CD4-positive, alpha-beta T cell treated with Interleukin-6 for 4 hours (primary cell): ENCODE measurements around the gene INPP1.

Experiments
- DNase-seq: peaks from one replicate; pipeline ENCODE4 v3.0.0-alpha.2; 2020; ENCODE audit warnings: mixed read lengths

The INPP1 gene

DNA sequence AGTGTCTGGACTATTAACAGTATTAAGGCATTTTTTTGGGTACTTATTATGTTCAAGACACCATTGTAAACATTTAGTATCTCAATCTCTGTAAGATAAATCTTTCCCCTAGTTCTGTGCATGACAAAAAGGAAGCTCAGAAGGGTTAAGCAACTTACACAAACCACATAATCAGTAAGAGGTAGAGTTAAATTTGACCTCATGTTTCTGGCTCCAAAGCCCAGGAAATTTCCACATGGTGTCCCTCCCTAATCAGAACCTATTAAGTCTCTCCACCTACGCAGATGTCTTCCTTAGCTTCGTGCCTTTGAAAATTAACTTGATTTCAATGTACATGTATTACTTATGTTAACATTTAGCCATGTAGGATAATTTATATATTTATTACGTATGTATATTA lies 66.8 kb downstream of the INPP1 start:
- DNase-seq = no peak

DNA sequence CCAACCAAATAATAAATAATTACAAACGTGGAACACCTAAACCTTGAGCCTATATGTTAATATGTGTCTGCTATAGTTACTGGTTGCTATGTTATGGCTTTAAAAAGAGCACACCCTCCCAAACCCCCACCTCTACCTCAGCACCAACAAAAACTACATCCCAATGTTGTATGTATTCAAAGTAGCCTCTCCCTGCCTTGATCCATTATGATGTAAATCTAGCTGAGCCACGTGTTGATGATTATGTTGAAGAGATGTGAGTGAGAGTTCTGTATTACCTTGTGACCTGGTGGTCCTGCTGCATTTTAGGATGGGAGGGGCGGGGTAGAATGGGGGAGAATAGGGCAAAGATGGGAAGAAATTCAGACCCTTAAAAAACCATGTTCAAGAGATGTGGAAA lies 69.6 kb downstream of the INPP1 start:
- no peak for DNase-seq

DNA sequence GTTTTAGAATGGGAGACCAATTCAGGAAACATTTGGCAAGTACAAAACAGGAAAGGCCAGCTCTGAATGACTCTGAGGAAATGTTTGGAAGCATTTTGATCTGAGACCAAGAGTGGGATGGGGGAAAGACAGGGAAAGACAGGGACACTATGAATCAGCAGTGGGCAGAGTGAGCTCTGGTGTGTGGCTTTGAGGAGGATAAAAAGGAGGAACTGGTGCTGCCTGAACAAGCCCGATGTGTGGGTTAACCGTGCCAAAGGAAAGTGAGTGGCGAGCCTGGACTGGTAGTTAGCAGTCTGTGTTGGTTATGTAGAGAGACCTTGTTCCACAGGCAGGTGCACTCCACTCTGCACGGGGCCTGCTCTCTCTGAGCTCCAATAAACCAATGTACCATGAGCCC lies 70.0 kb downstream of the INPP1 start:
- no peak for DNase-seq

DNA sequence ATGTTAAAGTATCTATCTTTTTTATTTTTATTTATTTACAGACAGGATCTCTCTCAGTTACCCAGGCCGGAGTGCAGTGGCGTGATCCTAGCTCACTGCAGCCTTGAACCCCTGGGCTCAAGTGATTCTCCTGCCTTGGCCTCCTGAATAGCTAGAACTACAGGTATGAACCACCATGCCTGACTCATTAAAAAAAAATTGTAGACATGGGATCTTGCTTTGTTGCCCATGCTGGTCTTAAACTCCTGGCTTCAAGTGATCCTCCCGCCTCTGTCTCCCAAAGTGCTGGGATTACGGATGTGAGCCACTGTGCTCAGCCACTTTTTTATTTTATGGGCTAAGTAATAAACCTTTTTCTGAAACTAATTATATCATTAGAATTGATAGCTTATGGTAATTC lies 71.9 kb downstream of the INPP1 start:
- no peak for DNase-seq

DNA sequence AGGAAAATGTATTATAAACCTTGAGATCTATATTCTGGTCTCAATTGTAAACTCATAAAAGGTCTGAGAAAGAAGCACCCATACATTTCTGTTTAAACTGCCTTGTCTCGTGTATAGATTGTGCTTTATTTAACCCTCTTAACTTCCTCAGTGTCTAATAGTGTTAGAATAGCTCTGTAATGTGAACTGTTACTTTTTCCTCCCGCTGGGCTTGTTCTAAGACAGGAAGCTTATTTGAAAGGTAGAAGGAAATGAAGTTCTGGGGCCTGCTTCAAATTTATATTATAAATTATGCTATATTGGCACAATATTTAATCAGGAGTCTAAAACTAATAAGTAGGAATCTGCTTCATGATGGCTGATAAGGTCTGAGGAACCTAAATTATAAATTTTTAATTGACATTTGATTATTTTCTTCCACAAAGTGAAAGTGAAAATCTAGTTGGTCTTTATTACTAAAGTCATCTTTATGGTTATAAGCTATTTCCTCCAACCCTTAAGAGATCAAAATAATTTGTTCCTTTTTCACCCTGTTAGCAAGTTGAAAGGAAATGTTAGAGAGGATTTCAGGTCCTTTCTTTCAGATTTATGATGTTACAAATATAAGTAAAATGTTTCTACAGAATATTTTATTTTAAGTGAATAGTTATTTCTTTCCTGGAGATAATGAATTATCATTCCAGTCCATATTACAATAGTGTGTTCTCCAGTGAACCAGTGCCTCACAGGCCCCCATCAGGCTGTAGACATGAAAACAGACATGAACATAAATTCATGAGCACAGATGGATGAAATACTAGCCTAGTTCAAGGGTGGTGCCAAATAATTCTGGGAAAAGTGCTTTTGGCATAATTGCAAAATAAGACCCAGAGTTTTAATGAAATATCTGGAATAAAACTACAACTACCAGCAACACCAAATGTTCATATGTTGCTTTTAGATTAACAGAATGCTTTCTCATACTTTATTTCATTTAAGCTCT lies 72.7 kb downstream of the INPP1 start:
- DNase-seq = no peak

DNA sequence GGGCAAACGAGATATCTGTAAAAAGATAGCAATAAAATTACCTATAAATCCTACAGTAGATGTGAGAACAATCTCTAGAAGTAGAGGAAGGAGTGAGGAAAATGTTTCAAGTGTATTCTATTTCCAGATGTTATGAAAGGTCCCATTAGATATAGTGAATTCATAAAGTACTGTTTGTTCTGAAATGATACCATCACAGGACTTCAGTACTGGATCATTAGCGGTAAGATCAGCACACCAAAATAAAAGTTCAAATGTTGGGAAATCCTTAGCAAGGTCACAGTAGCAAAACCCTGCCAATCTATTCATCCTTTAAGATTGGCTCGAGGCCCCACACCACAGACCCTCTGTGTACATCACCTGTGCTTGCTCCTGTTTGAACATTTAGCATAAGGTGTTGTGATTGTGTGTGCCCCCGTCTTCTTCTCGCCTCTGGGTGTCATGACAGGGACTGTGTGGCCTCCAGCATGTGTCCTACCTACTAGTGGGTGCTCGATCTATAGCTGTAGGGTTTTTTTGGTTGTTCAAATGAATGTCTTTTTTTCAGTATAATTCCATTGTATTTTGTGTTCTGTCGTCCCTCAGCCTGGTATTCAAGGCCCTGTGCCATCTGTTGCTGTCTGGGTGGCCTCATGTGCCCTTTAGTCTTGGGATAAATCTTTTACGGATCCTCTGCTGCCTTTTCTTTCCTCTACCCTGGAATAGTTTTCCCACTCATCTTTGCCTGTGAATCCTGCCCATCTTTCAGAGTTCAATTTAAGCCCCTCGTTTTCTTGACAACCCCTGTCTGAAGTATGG lies 73.9 kb downstream of the INPP1 start:
- no peak for DNase-seq

DNA sequence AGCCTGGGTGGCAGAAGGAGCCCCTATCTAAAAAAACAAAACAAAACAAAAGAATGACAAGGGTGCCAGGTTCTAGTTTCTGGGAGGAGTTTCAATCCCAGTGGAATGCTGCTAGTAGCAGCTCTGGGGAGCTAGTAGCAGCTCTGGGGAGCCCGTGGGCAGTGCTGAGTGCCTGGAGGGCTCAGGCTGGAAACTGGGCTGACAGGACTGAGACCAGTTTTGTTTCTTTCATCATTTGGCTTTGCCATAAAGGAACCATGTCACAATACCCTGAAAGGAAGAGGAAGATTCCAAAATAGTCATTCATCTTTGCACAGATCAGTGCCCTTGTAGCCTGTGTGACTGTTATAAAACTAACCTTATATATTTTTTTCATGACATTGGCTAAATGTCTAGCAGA lies 75.3 kb downstream of the INPP1 start:
- no peak for DNase-seq

DNA sequence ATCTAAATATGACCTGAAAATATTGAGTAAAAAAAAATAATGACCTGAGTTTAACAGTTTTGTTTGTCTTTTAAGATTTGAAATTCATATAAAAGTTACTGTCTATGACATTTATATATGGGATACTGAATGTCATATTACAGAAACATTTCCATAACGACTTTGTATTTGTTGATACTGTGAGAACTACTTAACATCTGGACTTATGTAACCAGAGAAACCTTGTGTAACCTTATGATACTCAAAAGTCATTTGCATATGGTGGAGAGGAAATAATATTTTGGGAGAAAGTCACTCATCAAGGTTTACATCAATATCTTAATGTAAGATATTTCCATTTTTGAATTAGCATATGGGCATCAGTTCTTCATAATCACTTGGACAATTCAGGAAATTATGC lies 77.4 kb downstream of the INPP1 start:
- DNase-seq = no peak
